Left ventricle myocardium inferior (tissue), 1 donor: ENCODE data around the gene C1QBP. TPM values are rescaled to one million over a fixed set of nuclear protein-coding genes. Genes with fewer than 3 reads are reported as not detected.

Experiments
- DNase-seq: peaks from one replicate; pipeline ENCODE4 v3.0.0-alpha.2; 2020
- H3K27ac ChIP-seq: fragments of 200-600 bp; replicated peaks from 2 replicates; pipeline ENCODE4 v1.8.0; 2021
- H3K27me3 ChIP-seq: fragments of 200-600 bp; 2 replicates; pipeline ENCODE4 v1.8.0; 2021; ENCODE audit warnings: low read depth
- H3K36me3 ChIP-seq: fragments of 200-600 bp; 2 replicates; pipeline ENCODE4 v1.8.0; 2021
- H3K4me1 ChIP-seq: fragments of 200-600 bp; 2 replicates; pipeline ENCODE4 v1.8.0; 2021
- H3K4me3 ChIP-seq: fragments of 200-600 bp; 2 replicates; pipeline ENCODE4 v1.8.0; 2021; ENCODE audit warnings: mild to moderate bottlenecking, moderate library complexity
- H3K9me3 ChIP-seq: fragments of 200-600 bp; replicated peaks from 2 replicates; pipeline ENCODE4 v1.8.0; 2021
- CTCF ChIP-seq: fragments of 200-600 bp; IDR thresholded peaks from 2 replicates; pipeline ENCODE4 v1.8.0; 2021; ENCODE audit warnings: antibody characterized with exemption, mild to moderate bottlenecking, borderline replicate concordance
- intact Hi-C: fragments of 100-400 bp; cut with micrococcal nuclease; formaldehyde crosslinking; loops from one replicate; pipeline ENCODE4 v1.11.0; 2022
- total RNA-seq: library from RNA; stranded (reverse); fragmentation: NEBNext Ultra II Directional; extraction: Animal tissue kit (Norgen Biotek cat#: 25700); gene quantifications from one replicate; pipeline ENCODE4 v1.2.1, GENCODE V29; 2021
- donor health status: DM: no; HTN: yes; CAD: no; lungs with severe emphysema.

The C1QBP gene
- total RNA-seq, 1 donor from 2014 or later: 124 TPM

GRCh38 chr17:5467416-5467815 lies 28.5 kb upstream of the C1QBP start:
- DNase-seq: no peak
- Histone ChIP-seq H3K4me1 (peaks cover 28% of the 10 kb centered on the region), H3K36me3 (peaks cover 7% of the 10 kb centered on the region), H3K9me3 (no peaks in the 10 kb centered on the region), H3K27ac (no peak overlapping the region), H3K27me3 (no peaks in the 10 kb centered on the region), H3K4me3 (peak overlapping the region; percentile 98)
- TF ChIP-seq CTCF: no peak
- intact Hi-C loops: no loop called here

GRCh38 chr17:5466295-5466694 lies 27.3 kb upstream of the C1QBP start:
- Histone ChIP-seq H3K9me3 (no peaks in the 10 kb centered on the region), H3K27ac (no peak overlapping the region)
- no peak for TF ChIP-seq CTCF

GRCh38 chr17:5464717-5465507 lies 26.0 kb upstream of the C1QBP start:
- peaks cover 28% of the 10 kb centered on the region for H3K4me1 ChIP-seq
- DNase-seq: no peak
- intact Hi-C loops: no loop called here
- H3K27ac ChIP-seq: no peak overlapping the region
- no peaks in the 10 kb centered on the region for H3K27me3 ChIP-seq
- H3K4me3 ChIP-seq: no peak overlapping the region
- H3K9me3 ChIP-seq: no peaks in the 10 kb centered on the region
- H3K36me3 ChIP-seq: peaks cover 27% of the 10 kb centered on the region
- TF ChIP-seq CTCF: no peak

More at GRCh38 chr17:5466295-5466694, 27.3 kb upstream of the C1QBP start:
- Histone ChIP-seq H3K27me3 (no peaks in the 10 kb centered on the region), H3K4me1 (peaks cover 28% of the 10 kb centered on the region), H3K36me3 (peaks cover 13% of the 10 kb centered on the region), H3K4me3 (no peak overlapping the region)
- DNase-seq: no peak
- intact Hi-C loops: no loop called here

- H3K36me3 ChIP-seq: peaks cover 84% of the 10 kb centered on the region
- intact Hi-C loops: no loop called here
Measured at GRCh38 chr17:5446786-5447185, 7.8 kb upstream of the C1QBP start.

GRCh38 chr17:5444209-5444608 lies 5.3 kb upstream of the C1QBP start:
- H3K9me3 ChIP-seq: no peaks in the 10 kb centered on the region
- no peak for DNase-seq
- H3K4me1 ChIP-seq: peaks cover 7% of the 10 kb centered on the region
- no peak overlapping the region for H3K4me3 ChIP-seq
- intact Hi-C loops: no loop called here
- no peak for TF ChIP-seq CTCF
- no peaks in the 10 kb centered on the region for H3K27me3 ChIP-seq
- H3K27ac ChIP-seq: no peak overlapping the region
- H3K36me3 ChIP-seq: peaks cover 58% of the 10 kb centered on the region

More at GRCh38 chr17:5446786-5447185, 7.8 kb upstream of the C1QBP start:
- no peak for DNase-seq
- H3K27ac ChIP-seq: no peak overlapping the region
- H3K9me3 ChIP-seq: no peaks in the 10 kb centered on the region
- no peak overlapping the region for H3K4me3 ChIP-seq
- no peaks in the 10 kb centered on the region for H3K27me3 ChIP-seq
- no peak for TF ChIP-seq CTCF
- no peaks in the 10 kb centered on the region for H3K4me1 ChIP-seq
